Loucy (cell line): ENCODE results near the gene PALLD.

ENCODE experiments used
- CTCF ChIP-seq: fragments of 200-600 bp; sonication (generic); conservative IDR thresholded peaks from 2 replicates; pipeline ENCODE4 v1.5.1; 2014; ENCODE audit warnings: mild to moderate bottlenecking, antibody characterized with exemption, low read length
- EZH2phosphoT487 ChIP-seq: fragments of 200-600 bp; IDR thresholded peaks from 2 replicates; pipeline ENCODE4 v1.6.1; 2018; ENCODE audit warnings: antibody characterized with exemption, mild to moderate bottlenecking, moderate library complexity, borderline replicate concordance

GRCh38 chr4:168886351-168886750 lies 389.5 kb downstream of the PALLD start:
- no peak for TF ChIP-seq CTCF
- no peak for TF ChIP-seq EZH2phosphoT487
